PC-3 (cell line): Measurements from ENCODE around the gene PAF1.

Experiments used
- CTCF ChIP-seq: fragments of 300-600 bp; sonication (generic); conservative IDR thresholded peaks from 2 replicates; pipeline ENCODE4 v1.5.1; 2017; ENCODE audit warnings: antibody characterized with exemption, low read depth, mild to moderate bottlenecking, low read length
- EZH2 ChIP-seq: fragments of 300-600 bp; sonication (generic); IDR thresholded peaks from one replicate; pipeline ENCODE4 v1.6.1; 2017; ENCODE audit warnings: antibody characterized with exemption, mild to moderate bottlenecking, low read length; ENCODE audit not compliant: unreplicated experiment
- EZH2phosphoT487 ChIP-seq: fragments of 300-600 bp; sonication (generic); IDR thresholded peaks from 2 replicates; pipeline ENCODE4 v1.6.1; 2018; ENCODE audit warnings: mild to moderate bottlenecking, antibody characterized with exemption, low read length, borderline replicate concordance

GRCh38 chr19:39433480-39434079 lies 42.7 kb upstream of the PAF1 start:
- no peak for TF ChIP-seq EZH2phosphoT487
- no peak for TF ChIP-seq CTCF
- TF ChIP-seq EZH2: no peak
